GM23248 (cell line): Measurements from ENCODE around the gene VPS4A.

Experiments
- EZH2 ChIP-seq: fragments of 200-600 bp; sonication (generic); IDR thresholded peaks from 2 replicates; pipeline ENCODE4 v1.6.1; 2018; ENCODE audit warnings: antibody characterized with exemption, mild to moderate bottlenecking; ENCODE audit not compliant: insufficient read depth, poor library complexity, severe bottlenecking
- EZH2phosphoT487 ChIP-seq: fragments of 200-600 bp; sonication (generic); IDR thresholded peaks from 2 replicates; pipeline ENCODE4 v1.6.1; 2018; ENCODE audit warnings: antibody characterized with exemption, moderate library complexity, mild to moderate bottlenecking, low read depth; ENCODE audit not compliant: insufficient read depth

- TF ChIP-seq EZH2 (no peak), EZH2phosphoT487 (no peak)
Observed at GRCh38 chr16:69350536-69351133, 39.5 kb downstream of the VPS4A start.
